ENCODE data around the gene NCKIPSD.

Gene NCKIPSD

GRCh38 chr3:48652923-48653715, 32.6 kb downstream of the NCKIPSD start:
- Histone ChIP-seq H3K36me3 (replicated peaks; ENCODE audit: insufficient read depth, low read length) (no peaks in the 10 kb centered on the region), H3K9ac (ENCODE audit: low read length) (no peak overlapping the region)
- no peak for TF ChIP-seq EZH2phosphoT487 (IDR thresholded peaks at IDR 0.05; ENCODE audit: low read length)
- no peak for TF ChIP-seq CTCF (IDR thresholded peaks at IDR 0.05; ENCODE audit: low read length)
- no peak for TF ChIP-seq EZH2 (optimal IDR thresholded peaks at IDR 0.05; ENCODE audit: low read depth, low read length)

GRCh38 chr3:48651771-48652170, 33.9 kb downstream of the NCKIPSD start:
- TF ChIP-seq EZH2 (optimal IDR thresholded peaks at IDR 0.05; ENCODE audit: low read depth, low read length): no peak
- TF ChIP-seq CTCF (IDR thresholded peaks at IDR 0.05; ENCODE audit: low read length): no peak
- no peak for TF ChIP-seq EZH2phosphoT487 (IDR thresholded peaks at IDR 0.05; ENCODE audit: low read length)

More at GRCh38 chr3:48652923-48653715, 32.6 kb downstream of the NCKIPSD start:
- no peaks in the 10 kb centered on the region for H3K79me2 ChIP-seq (ENCODE audit: low read length)
- no peak overlapping the region for H2AFZ ChIP-seq (ENCODE audit: low read length)
- H3K9me2 ChIP-seq (replicated peaks; ENCODE audit: insufficient read depth, low read length): no peaks in the 10 kb centered on the region
- H3K27me3 ChIP-seq (replicated peaks; ENCODE audit: insufficient read depth, low read length): peaks cover 10% of the 10 kb centered on the region
- peak; percentile 84 for DNase-seq
- peak overlapping the region; percentile 20; the same call in 1 of the 2 replicates for H3K27ac ChIP-seq (ENCODE audit: low read length)
- H3F3A ChIP-seq (ENCODE audit: insufficient read depth, low read length): peaks cover 9% of the 10 kb centered on the region; the same call in 1 of the 2 replicates
- no peak overlapping the region for H3K4me3 ChIP-seq (ENCODE audit: low read length)
- peaks cover 23% of the 10 kb centered on the region for H3K4me1 ChIP-seq (ENCODE audit: low read length)
- peak overlapping the region; percentile 3; the same call in 1 of the 2 replicates for H3K4me2 ChIP-seq (ENCODE audit: low read depth, low read length)
- H4K20me1 ChIP-seq (ENCODE audit: insufficient read depth, low read length): no peaks in the 10 kb centered on the region
- no peaks in the 10 kb centered on the region for H3K9me3 ChIP-seq (replicated peaks; ENCODE audit: insufficient read depth, low read length)

GRCh38 chr3:48650723-48651122, 35.0 kb downstream of the NCKIPSD start:
- no peak for DNase-seq
- H2AFZ ChIP-seq (ENCODE audit: low read length): no peak overlapping the region
- H4K20me1 ChIP-seq (ENCODE audit: insufficient read depth, low read length): no peaks in the 10 kb centered on the region
- TF ChIP-seq EZH2phosphoT487 (IDR thresholded peaks at IDR 0.05; ENCODE audit: low read length) (no peak), CTCF (IDR thresholded peaks at IDR 0.05; ENCODE audit: low read length) (no peak), EZH2 (optimal IDR thresholded peaks at IDR 0.05; ENCODE audit: low read depth, low read length) (no peak)
- H3K4me1 ChIP-seq (ENCODE audit: low read length): peaks cover 18% of the 10 kb centered on the region
- no peaks in the 10 kb centered on the region for H3K36me3 ChIP-seq (replicated peaks; ENCODE audit: insufficient read depth, low read length)
- no peaks in the 10 kb centered on the region for H3K27me3 ChIP-seq (replicated peaks; ENCODE audit: insufficient read depth, low read length)
- H3K27ac ChIP-seq (ENCODE audit: low read length): no peak overlapping the region
- H3K9me3 ChIP-seq (replicated peaks; ENCODE audit: insufficient read depth, low read length): no peaks in the 10 kb centered on the region
- no peak overlapping the region for H3K4me3 ChIP-seq (ENCODE audit: low read length)
- no peak overlapping the region for H3K4me2 ChIP-seq (ENCODE audit: low read depth, low read length)
- no peaks in the 10 kb centered on the region for H3K9me2 ChIP-seq (replicated peaks; ENCODE audit: insufficient read depth, low read length)
- peaks cover 9% of the 10 kb centered on the region; the same call in 1 of the 2 replicates for H3F3A ChIP-seq (ENCODE audit: insufficient read depth, low read length)
- H3K9ac ChIP-seq (ENCODE audit: low read length): no peak overlapping the region
- no peaks in the 10 kb centered on the region for H3K79me2 ChIP-seq (ENCODE audit: low read length)

More at GRCh38 chr3:48651771-48652170, 33.9 kb downstream of the NCKIPSD start:
- H3K27ac ChIP-seq (ENCODE audit: low read length): no peak overlapping the region
- H3K79me2 ChIP-seq (ENCODE audit: low read length): no peaks in the 10 kb centered on the region
- H3K9ac ChIP-seq (ENCODE audit: low read length): no peak overlapping the region
- peaks cover 23% of the 10 kb centered on the region for H3K4me1 ChIP-seq (ENCODE audit: low read length)
- H2AFZ ChIP-seq (ENCODE audit: low read length): no peak overlapping the region
- H4K20me1 ChIP-seq (ENCODE audit: insufficient read depth, low read length): no peaks in the 10 kb centered on the region
- no peaks in the 10 kb centered on the region for H3K27me3 ChIP-seq (replicated peaks; ENCODE audit: insufficient read depth, low read length)
- no peaks in the 10 kb centered on the region for H3K9me3 ChIP-seq (replicated peaks; ENCODE audit: insufficient read depth, low read length)
- no peaks in the 10 kb centered on the region for H3K9me2 ChIP-seq (replicated peaks; ENCODE audit: insufficient read depth, low read length)
- H3K4me2 ChIP-seq (ENCODE audit: low read depth, low read length): no peak overlapping the region
- DNase-seq: no peak
- no peak overlapping the region for H3K4me3 ChIP-seq (ENCODE audit: low read length)
- peaks cover 9% of the 10 kb centered on the region; the same call in 1 of the 2 replicates for H3F3A ChIP-seq (ENCODE audit: insufficient read depth, low read length)
- H3K36me3 ChIP-seq (replicated peaks; ENCODE audit: insufficient read depth, low read length): no peaks in the 10 kb centered on the region
